HEK293 (cell line): ENCODE measurements around the gene UNC119.
A peak's percentile ranks its signal among the peaks of the same experiment; 100 is the strongest.

Experiments
- CTCF ChIA-PET: fragments of 350-600 bp; formaldehyde crosslinking; extraction: SDS; loops from one replicate; lab custom pipeline; 2021; ENCODE audit warnings: antibody characterized with exemption; lab: Yijun Ruan, JAX
- POLR2A ChIA-PET: fragments of 300-600 bp; formaldehyde crosslinking; extraction: SDS; loops from one replicate; lab custom pipeline; 2020; ENCODE audit warnings: antibody characterized with exemption, inconsistent platforms; lab: Yijun Ruan, JAX
- H3K27ac ChIP-seq: fragments of 200-500 bp; sonication (Bioruptor generic); 2 replicates; pipeline ENCODE4 v1.5.1; 2014; ENCODE audit warnings: low read depth, low read length, control low read depth, inconsistent platforms; ENCODE audit errors: extremely low read depth
- H3K36me3 ChIP-seq, 2 experiments: fragments of 200-500 bp in 1 of 2; sonication (Bioruptor generic) in 1 of 2; 1 replicate in 1 of 2; 2 replicates in 1 of 2; pipeline ENCODE4 v1.5.1; 2014 to 2017; ENCODE audit warnings: inconsistent platforms in 2 of 2, low read length in 2 of 2; ENCODE audit not compliant: control insufficient read depth in 2 of 2, insufficient read depth in 1 of 2
- H3K4me1 ChIP-seq: fragments of 200-500 bp; sonication (Bioruptor generic); 2 replicates; pipeline ENCODE4 v1.5.1; 2014; ENCODE audit warnings: mild to moderate bottlenecking, low read length, inconsistent platforms; ENCODE audit not compliant: control insufficient read depth, insufficient read depth
- H3K4me3 ChIP-seq: 2 replicates; pipeline ENCODE4 v1.5.1; 2011; ENCODE audit warnings: low read depth, mild to moderate bottlenecking, control low read depth, low read length, moderate library complexity
- H3K9me3 ChIP-seq: fragments of 200-500 bp; sonication (Bioruptor generic); 2 replicates; pipeline ENCODE4 v1.5.1; 2014; ENCODE audit warnings: low read depth, low read length, inconsistent platforms; ENCODE audit not compliant: control insufficient read depth, insufficient read depth
- HOXA7 ChIP-seq: sonication (generic); formaldehyde crosslinking; IDR thresholded peaks from 2 replicates; pipeline ENCODE4 v1.8.1; 2022; ENCODE audit warnings: missing genetic modification reagents, borderline replicate concordance
- ZNF184 ChIP-seq: fragments of 450-650 bp; IDR thresholded peaks from 2 replicates; pipeline ENCODE4 v1.5.1; 2018; ENCODE audit warnings: missing biosample characterization, mild to moderate bottlenecking, missing genetic modification characterization
- ZNF214 ChIP-seq: fragments of 450-650 bp; formaldehyde crosslinking; IDR thresholded peaks from 2 replicates; pipeline ENCODE4 v1.5.1; 2017; ENCODE audit warnings: missing biosample characterization, mild to moderate bottlenecking, missing genetic modification characterization, borderline replicate concordance
- ZNF292 ChIP-seq: fragments of 450-650 bp; formaldehyde crosslinking; IDR thresholded peaks from 2 replicates; pipeline ENCODE4 v1.5.1; 2016; ENCODE audit warnings: low read depth, missing biosample characterization, missing genetic modification characterization, borderline replicate concordance
- ZNF335 ChIP-seq: fragments of 450-650 bp; formaldehyde crosslinking; conservative IDR thresholded peaks from 2 replicates; pipeline ENCODE4 v1.5.1; 2016; ENCODE audit warnings: missing biosample characterization, missing genetic modification characterization
- ZNF560 ChIP-seq: fragments of 450-650 bp; formaldehyde crosslinking; IDR thresholded peaks from 2 replicates; pipeline ENCODE4 v1.5.1; 2017; ENCODE audit warnings: missing biosample characterization, missing genetic modification characterization, borderline replicate concordance
- ZNF626 ChIP-seq: fragments of 450-650 bp; sonication (Bioruptor Pico); formaldehyde crosslinking; IDR thresholded peaks from 2 replicates; pipeline ENCODE4 v1.5.1; 2018; ENCODE audit warnings: missing biosample characterization, missing genetic modification characterization, inconsistent platforms
- ZNF660 ChIP-seq: fragments of 450-650 bp; IDR thresholded peaks from 2 replicates; pipeline ENCODE4 v1.5.1; 2018; ENCODE audit warnings: missing biosample characterization, mild to moderate bottlenecking, missing genetic modification characterization
- TF ChIP-seq, protein P1 (sequence below): fragments of 450-650 bp; formaldehyde crosslinking; IDR thresholded peaks from 2 replicates; pipeline ENCODE4 v1.5.1; 2016; ENCODE audit warnings: missing biosample characterization, missing genetic modification characterization
- TF ChIP-seq, protein P2 (sequence below): fragments of 450-650 bp; formaldehyde crosslinking; conservative IDR thresholded peaks from 2 replicates; pipeline ENCODE4 v1.5.1; 2016; ENCODE audit warnings: low read depth, missing biosample characterization, missing genetic modification characterization
- TF ChIP-seq, protein P3 (sequence below): IDR thresholded peaks from 2 replicates; pipeline ENCODE4 v1.6.1; 2011; ENCODE audit warnings: mild to moderate bottlenecking, low read depth, low read length, borderline replicate concordance

The UNC119 gene

DNA sequence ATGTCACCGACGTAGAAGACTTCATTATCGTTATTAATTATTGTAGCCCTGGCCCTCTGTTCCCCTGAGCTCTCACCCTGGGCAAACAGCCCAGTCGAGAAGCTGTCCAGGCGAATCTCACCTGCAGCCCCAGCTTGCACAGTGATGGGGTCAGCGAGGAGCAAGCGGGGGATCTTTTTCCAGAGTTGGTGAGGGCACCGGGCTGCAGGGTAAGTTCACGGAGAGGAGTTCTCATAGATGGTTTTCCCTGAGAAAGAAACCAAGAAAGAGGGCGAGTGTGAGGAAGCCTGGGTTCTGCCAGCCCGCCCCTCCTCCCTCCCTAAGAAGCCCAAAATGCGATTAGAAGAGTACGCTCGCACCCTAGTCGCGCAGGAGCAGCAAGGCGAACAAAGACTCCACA lies 46.0 kb upstream of the UNC119 start:
- CTCF ChIA-PET = interaction anchor here (0.8 to 1.2 kb wide), 5 partner anchors 9 to 58 kb away, joined by 3 to 5 read pairs (median 4); no protein-coding TSS in a partner anchor
- Histone ChIP-seq H3K4me3 (peak overlapping the region; percentile 87), H3K36me3 (peaks cover 29 to 43% of the 10 kb centered on the region in 2 experiments), H3K9me3 (no peaks in the 10 kb centered on the region), H3K4me1 (no peaks in the 10 kb centered on the region), H3K27ac (peak overlapping the region; percentile 90)
- TF ChIP-seq HOXA7 (CRISPR knock-in tag) = no peak
- peak; percentile 76 for TF ChIP-seq ZNF335 (tag by site-specific recombination)
- POLR2A ChIA-PET = interaction anchor here (0.7 to 3.0 kb wide), 9 partner anchors 9 to 121 kb away, joined by 3 to 30 read pairs (median 8); partner anchors contain the start of genes ALDOC, PIGS and RPL23A

DNA sequence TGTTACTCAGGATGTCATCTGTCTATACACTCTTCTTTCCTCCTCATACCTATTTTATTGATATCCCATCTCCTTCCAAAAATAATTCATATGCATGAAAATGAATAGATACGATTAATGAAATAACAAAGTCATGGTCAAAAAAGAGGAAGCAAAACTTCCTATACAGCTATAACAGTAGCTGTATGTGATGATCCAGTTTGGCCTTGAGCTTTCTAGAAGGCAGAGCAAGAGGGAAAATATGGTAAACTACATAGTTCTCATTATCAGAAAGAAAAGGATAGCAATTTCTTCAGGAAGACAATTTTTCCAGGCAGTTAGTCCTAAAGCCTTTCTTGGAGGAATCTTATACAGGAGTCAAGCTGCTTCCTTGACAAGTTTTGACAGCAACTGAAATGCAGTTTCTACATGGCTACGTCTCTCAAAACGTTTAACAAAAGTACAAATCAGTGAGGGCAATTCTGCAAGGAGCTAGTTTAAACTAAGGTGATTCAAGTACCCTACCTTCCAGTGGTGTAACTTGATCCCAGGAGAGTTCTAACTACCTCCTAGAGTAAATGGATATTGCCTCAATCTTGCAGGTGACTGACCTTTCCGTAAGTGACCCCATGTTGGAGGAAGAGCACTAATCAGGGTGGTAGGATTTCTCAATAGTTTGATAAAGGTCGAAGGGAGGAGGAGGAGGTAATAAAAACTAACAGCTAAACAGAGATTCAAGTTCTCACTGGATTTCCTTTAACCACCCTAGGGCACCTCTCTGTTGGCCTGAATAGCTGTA lies 45.4 kb upstream of the UNC119 start:
- no peaks in the 10 kb centered on the region for H3K4me1 ChIP-seq
- peak overlapping the region; percentile 87 for H3K4me3 ChIP-seq
- CTCF ChIA-PET = interaction anchor here (0.8 to 1.2 kb wide), 5 partner anchors 8 to 57 kb away, joined by 3 to 5 read pairs (median 4); no protein-coding TSS in a partner anchor
- 0 out of 2 replicates have a peak, but pooled peaks have one; percentile 11 for TF ChIP-seq ZNF660
- TF ChIP-seq, protein P1, sequence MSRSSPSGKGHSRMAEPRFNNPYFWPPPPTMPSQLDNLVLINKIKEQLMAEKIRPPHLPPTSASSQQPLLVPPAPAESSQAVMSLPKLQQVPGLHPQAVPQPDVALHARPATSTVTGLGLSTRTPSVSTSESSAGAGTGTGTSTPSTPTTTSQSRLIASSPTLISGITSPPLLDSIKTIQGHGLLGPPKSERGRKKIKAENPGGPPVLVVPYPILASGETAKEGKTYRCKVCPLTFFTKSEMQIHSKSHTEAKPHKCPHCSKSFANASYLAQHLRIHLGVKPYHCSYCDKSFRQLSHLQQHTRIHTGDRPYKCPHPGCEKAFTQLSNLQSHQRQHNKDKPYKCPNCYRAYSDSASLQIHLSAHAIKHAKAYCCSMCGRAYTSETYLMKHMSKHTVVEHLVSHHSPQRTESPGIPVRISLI (tag by site-specific recombination) = no peak
- POLR2A ChIA-PET = interaction anchor here (0.7 to 3.0 kb wide), 8 partner anchors 9 to 122 kb away, joined by 3 to 30 read pairs (median 8); partner anchors contain the start of genes ALDOC, PIGS and RPL23A
- peak overlapping the region; percentile 90 for H3K27ac ChIP-seq
- H3K9me3 ChIP-seq = no peaks in the 10 kb centered on the region
- peaks cover 35 to 46% of the 10 kb centered on the region in 2 experiments for H3K36me3 ChIP-seq

DNA sequence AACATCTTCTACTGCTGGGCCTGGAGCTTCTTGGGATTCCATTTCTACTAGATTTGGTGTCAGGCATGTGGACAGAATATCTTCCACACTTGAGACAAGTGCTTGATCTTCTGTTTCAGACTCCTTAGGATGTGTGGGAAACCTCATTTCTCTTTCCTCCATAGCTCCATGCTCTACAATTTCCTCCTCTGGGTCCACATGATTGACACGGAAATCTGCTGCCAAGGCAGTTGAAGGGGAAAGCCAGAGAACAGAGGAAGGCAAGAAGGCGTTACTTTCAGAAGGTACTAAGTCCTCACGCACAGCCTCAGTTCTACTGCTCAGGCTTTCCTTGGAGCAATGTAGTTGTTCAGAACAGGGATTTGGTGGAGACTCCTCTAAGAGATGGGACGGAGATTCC lies 39.8 kb upstream of the UNC119 start:
- ChIA-PET CTCF (interaction anchor here (1.5 kb wide), 1 partner anchor 55 kb away, joined by 4 read pairs; no protein-coding TSS in a partner anchor), POLR2A (interaction anchor here (0.5 to 5.7 kb wide), 5 partner anchors 9 to 24 kb away, joined by 3 to 29 read pairs (median 8); partner anchors contain the start of genes ALDOC and PIGS)
- TF ChIP-seq ZNF184 (tag by site-specific recombination) (no peak), ZNF560 (no peak), ZNF292 (tag by site-specific recombination) (no peak), ZNF626 (tag by site-specific recombination) (no peak), ZNF214 (tag by site-specific recombination) (no peak)
- TF ChIP-seq, protein P2, sequence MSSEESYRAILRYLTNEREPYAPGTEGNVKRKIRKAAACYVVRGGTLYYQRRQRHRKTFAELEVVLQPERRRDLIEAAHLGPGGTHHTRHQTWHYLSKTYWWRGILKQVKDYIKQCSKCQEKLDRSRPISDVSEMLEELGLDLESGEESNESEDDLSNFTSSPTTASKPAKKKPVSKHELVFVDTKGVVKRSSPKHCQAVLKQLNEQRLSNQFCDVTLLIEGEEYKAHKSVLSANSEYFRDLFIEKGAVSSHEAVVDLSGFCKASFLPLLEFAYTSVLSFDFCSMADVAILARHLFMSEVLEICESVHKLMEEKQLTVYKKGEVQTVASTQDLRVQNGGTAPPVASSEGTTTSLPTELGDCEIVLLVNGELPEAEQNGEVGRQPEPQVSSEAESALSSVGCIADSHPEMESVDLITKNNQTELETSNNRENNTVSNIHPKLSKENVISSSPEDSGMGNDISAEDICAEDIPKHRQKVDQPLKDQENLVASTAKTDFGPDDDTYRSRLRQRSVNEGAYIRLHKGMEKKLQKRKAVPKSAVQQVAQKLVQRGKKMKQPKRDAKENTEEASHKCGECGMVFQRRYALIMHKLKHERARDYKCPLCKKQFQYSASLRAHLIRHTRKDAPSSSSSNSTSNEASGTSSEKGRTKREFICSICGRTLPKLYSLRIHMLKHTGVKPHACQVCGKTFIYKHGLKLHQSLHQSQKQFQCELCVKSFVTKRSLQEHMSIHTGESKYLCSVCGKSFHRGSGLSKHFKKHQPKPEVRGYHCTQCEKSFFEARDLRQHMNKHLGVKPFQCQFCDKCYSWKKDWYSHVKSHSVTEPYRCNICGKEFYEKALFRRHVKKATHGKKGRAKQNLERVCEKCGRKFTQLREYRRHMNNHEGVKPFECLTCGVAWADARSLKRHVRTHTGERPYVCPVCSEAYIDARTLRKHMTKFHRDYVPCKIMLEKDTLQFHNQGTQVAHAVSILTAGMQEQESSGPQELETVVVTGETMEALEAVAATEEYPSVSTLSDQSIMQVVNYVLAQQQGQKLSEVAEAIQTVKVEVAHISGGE = no peak
- TF ChIP-seq, protein P3, sequence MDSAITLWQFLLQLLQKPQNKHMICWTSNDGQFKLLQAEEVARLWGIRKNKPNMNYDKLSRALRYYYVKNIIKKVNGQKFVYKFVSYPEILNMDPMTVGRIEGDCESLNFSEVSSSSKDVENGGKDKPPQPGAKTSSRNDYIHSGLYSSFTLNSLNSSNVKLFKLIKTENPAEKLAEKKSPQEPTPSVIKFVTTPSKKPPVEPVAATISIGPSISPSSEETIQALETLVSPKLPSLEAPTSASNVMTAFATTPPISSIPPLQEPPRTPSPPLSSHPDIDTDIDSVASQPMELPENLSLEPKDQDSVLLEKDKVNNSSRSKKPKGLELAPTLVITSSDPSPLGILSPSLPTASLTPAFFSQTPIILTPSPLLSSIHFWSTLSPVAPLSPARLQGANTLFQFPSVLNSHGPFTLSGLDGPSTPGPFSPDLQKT = no peak
- TF ChIP-seq, all 188 proteins: peak for 0
- Histone ChIP-seq H3K4me3 (no peak overlapping the region), H3K9me3 (no peaks in the 10 kb centered on the region), H3K27ac (no peak overlapping the region), H3K36me3 (peaks cover 77 to 84% of the 10 kb centered on the region in 2 experiments), H3K4me1 (no peaks in the 10 kb centered on the region)
